IMR-90 (cell line): Measurements from ENCODE around the gene MAEA. TPM values are rescaled to one million over a fixed set of nuclear protein-coding genes. Genes with fewer than 3 reads are reported as not detected.

Experiments used
- ATAC-seq: fragments of 200-7000 bp; cut with Tn5 transposase; 2 replicates; pipeline ENCODE4 v1.9.1; 2020; ENCODE audit warnings: low read depth, mild to moderate bottlenecking, moderate library complexity
- BruUV-seq: library from RNA; stranded (reverse); fragments of 400-500 nt; replicated peaks from 2 replicates; lab custom pipeline; 2021; lab: Mats Ljungman, UMichigan
- CTCF ChIA-PET: fragments of 300-600 bp; formaldehyde crosslinking; extraction: SDS; loops from one replicate; lab custom pipeline; 2021; ENCODE audit warnings: antibody characterized with exemption; lab: Yijun Ruan, JAX
- POLR2A ChIA-PET: fragments of 300-600 bp; sonication (Branson Sonifier 250); formaldehyde crosslinking; loops from one replicate; lab custom pipeline; 2022; ENCODE audit warnings: antibody characterized with exemption; ENCODE audit not compliant: unreplicated experiment; lab: Charles Lee
- DNase-seq: peaks from one replicate; pipeline ENCODE4 v3.0.0; 2013
- H2AFZ ChIP-seq: replicated peaks from 2 replicates; pipeline ENCODE3; 2013; ENCODE audit warnings: low read length, mild to moderate bottlenecking; ENCODE audit not compliant: poor library complexity
- H2AK5ac ChIP-seq: 2 replicates; pipeline ENCODE4 v1.6.1; 2013; ENCODE audit warnings: low read depth, low read length, inconsistent platforms
- H2AK9ac ChIP-seq: replicated peaks from 2 replicates; pipeline ENCODE3; 2013; ENCODE audit warnings: mild to moderate bottlenecking, low read depth, low read length, moderate library complexity; ENCODE audit not compliant: poor library complexity
- H2BK120ac ChIP-seq: 2 replicates; pipeline ENCODE4 v1.6.1; 2013; ENCODE audit warnings: low read depth, low read length, inconsistent platforms
- H2BK15ac ChIP-seq: 3 replicates; pipeline ENCODE4 v1.6.1; 2013; ENCODE audit warnings: low read depth, low read length, inconsistent platforms
- H2BK20ac ChIP-seq: 2 replicates; pipeline ENCODE4 v1.6.1; 2013; ENCODE audit warnings: low read depth, mild to moderate bottlenecking, inconsistent platforms, low read length, moderate library complexity
- H2BK5ac ChIP-seq: 2 replicates; pipeline ENCODE4 v1.6.1; 2013; ENCODE audit warnings: mild to moderate bottlenecking, low read depth, low read length, inconsistent platforms; ENCODE audit not compliant: poor library complexity, severe bottlenecking
- H3K14ac ChIP-seq: replicated peaks from 2 replicates; pipeline ENCODE4 v1.6.1; 2013; ENCODE audit warnings: low read depth, low read length, inconsistent platforms
- H3K18ac ChIP-seq: 2 replicates; pipeline ENCODE4 v1.6.1; 2013; ENCODE audit warnings: low read depth, low read length, control low read depth
- H3K23ac ChIP-seq: 2 replicates; pipeline ENCODE4 v1.6.1; 2013; ENCODE audit warnings: low read depth, low read length, inconsistent platforms
- H3K27ac ChIP-seq: 2 replicates; pipeline ENCODE4 v1.5.1; 2013; ENCODE audit warnings: mild to moderate bottlenecking, control low read depth, low read length; ENCODE audit not compliant: insufficient read depth
- H3K27me3 ChIP-seq: 2 replicates; pipeline ENCODE4 v1.6.1; 2013; ENCODE audit warnings: low read length; ENCODE audit not compliant: control insufficient read depth, insufficient read depth
- H3K36me3 ChIP-seq: 2 replicates; pipeline ENCODE4 v1.6.1; 2013; ENCODE audit warnings: low read length, mixed read lengths; ENCODE audit not compliant: control insufficient read depth, insufficient read depth
- H3K4ac ChIP-seq: 2 replicates; pipeline ENCODE4 v1.6.1; 2013; ENCODE audit warnings: low read depth, low read length, inconsistent platforms
- H3K4me1 ChIP-seq: 2 replicates; pipeline ENCODE4 v1.6.1; 2013; ENCODE audit warnings: low read length, mixed read lengths; ENCODE audit not compliant: control insufficient read depth, insufficient read depth
- H3K4me2 ChIP-seq: 2 replicates; pipeline ENCODE4 v1.6.1; 2013; ENCODE audit warnings: low read depth, mild to moderate bottlenecking, control low read depth, low read length, moderate library complexity
- H3K4me3 ChIP-seq: 2 replicates; pipeline ENCODE4 v1.5.1; 2013; ENCODE audit warnings: low read depth, mild to moderate bottlenecking, control low read depth, low read length, moderate library complexity; ENCODE audit not compliant: insufficient read depth
- H3K56ac ChIP-seq: 2 replicates; pipeline ENCODE4 v1.6.1; 2013; ENCODE audit warnings: low read length, inconsistent platforms; ENCODE audit not compliant: insufficient read depth; ENCODE audit errors: extremely low read depth
- H3K79me1 ChIP-seq, 2 experiments: 2 replicates each; pipeline ENCODE4 v1.6.1; 2013; ENCODE audit warnings: low read length in 2 of 2, inconsistent platforms in 1 of 2, low read depth in 1 of 2
- H3K9ac ChIP-seq: 2 replicates; pipeline ENCODE4 v1.6.1; 2013; ENCODE audit warnings: low read depth, low read length, control low read depth
- H3K9me1 ChIP-seq: 2 replicates; pipeline ENCODE4 v1.6.1; 2013; ENCODE audit warnings: low read length, inconsistent platforms; ENCODE audit not compliant: insufficient read depth
- H3K9me3 ChIP-seq: 2 replicates; pipeline ENCODE4 v1.6.1; 2013; ENCODE audit warnings: low read length; ENCODE audit not compliant: control insufficient read depth, insufficient read depth
- H4K20me1 ChIP-seq: 2 replicates; pipeline ENCODE4 v1.6.1; 2013; ENCODE audit warnings: low read length, inconsistent platforms; ENCODE audit not compliant: insufficient read depth
- H4K5ac ChIP-seq: 2 replicates; pipeline ENCODE4 v1.6.1; 2013; ENCODE audit warnings: mild to moderate bottlenecking, low read depth, low read length, control low read depth
- H4K8ac ChIP-seq, 2 experiments: 2 replicates each; pipeline ENCODE4 v1.6.1; 2013; ENCODE audit warnings: low read depth in 2 of 2, low read length in 2 of 2, control low read depth in 1 of 2, inconsistent platforms in 1 of 2
- H4K91ac ChIP-seq: 2 replicates; pipeline ENCODE4 v1.6.1; 2013; ENCODE audit warnings: low read depth, low read length, inconsistent platforms; ENCODE audit not compliant: insufficient read depth
- FOS ChIP-seq: fragments of 150-350 bp; IDR thresholded peaks from 2 replicates; pipeline ENCODE4 v1.6.1; 2016; ENCODE audit warnings: low read depth, low read length
- RCOR1 ChIP-seq: IDR thresholded peaks from 2 replicates; pipeline ENCODE4 v1.6.1; 2012; ENCODE audit warnings: mild to moderate bottlenecking, low read length, improper control_type of control experiment; ENCODE audit not compliant: insufficient replicate concordance
- WGBS, 2 experiments: methylation state at CpG; one replicate each; pipeline versions ENCODE4 v1.1.5 to v1.1.7; 2013; ENCODE audit warnings: missing lambda C conversion rate in 2 of 2; ENCODE audit not compliant: insufficient read length in 1 of 2; ENCODE audit errors: extremely low coverage in 2 of 2; 5-methylcytosine and 5-hydroxymethylcytosine counted together
- dilution Hi-C: fragments of 300-500 bp; cut with HindIII; formaldehyde crosslinking; loops from one replicate; pipeline ENCODE4 v1.14.3; 2018; ENCODE audit warnings: low sequenced_read_pairs; ENCODE audit not compliant: unreplicated experiment
- in situ Hi-C: fragments of 300-500 bp; cut with MboI; formaldehyde crosslinking; loops from 3 replicates; pipeline ENCODE4 v1.14.3; 2019; ENCODE audit warnings: low sequenced_read_pairs, inconsistent platforms, mixed read lengths
- intact Hi-C: fragments of 100-400 bp; cut with micrococcal nuclease; formaldehyde crosslinking; loops from 2 replicates; pipeline ENCODE4 v1.10.0; 2022
- polyA plus RNA-seq, 3 experiments: library from polyadenylated mRNA; depleted of rRNA; stranded (reverse); fragments of >200 nt; gene quantifications; 2 replicates each; pipeline ENCODE4 v1.2.3, GENCODE V29; 2012; ENCODE audit warnings: low replicate concordance in 1 of 3
- total RNA-seq: library from RNA; depleted of rRNA; stranded (reverse); fragments of >200 nt; gene quantifications from 2 replicates; pipeline ENCODE4 v1.2.3, GENCODE V29; 2012

MAEA gene
- total and polyA plus RNA-seq, 2 of the 4 experiments (the other 2 are of a cell fraction), result 61.5 to 108 TPM

DNA sequence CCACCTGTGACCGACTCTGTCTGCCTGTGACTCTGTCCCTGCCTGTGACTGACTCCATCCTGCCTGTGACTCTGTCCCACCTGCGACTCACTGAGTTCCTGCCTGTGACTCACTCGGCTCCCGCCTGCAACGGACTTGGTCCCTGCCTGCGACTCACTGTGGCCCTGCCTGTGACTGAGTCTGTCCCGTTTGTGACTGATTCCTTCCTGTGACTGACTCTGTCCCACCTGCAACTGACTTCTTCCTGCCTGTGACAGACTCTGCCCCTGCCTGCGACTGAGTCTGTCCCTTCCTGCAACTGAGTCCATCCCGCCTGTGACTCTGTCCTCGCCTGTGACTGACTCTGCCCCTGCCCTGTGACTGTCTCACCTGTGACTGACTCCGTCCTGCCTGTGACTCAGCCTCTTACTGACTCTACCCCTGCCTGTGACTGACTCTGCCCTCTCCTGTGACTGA is 47.7 kb downstream of the MAEA start:
- no peak overlapping the region for H4K91ac ChIP-seq
- H2AK5ac ChIP-seq, result no peak overlapping the region
- no peak overlapping the region for H3K4me3 ChIP-seq
- H3K9me1 ChIP-seq, result no peaks in the 10 kb centered on the region
- POLR2A ChIA-PET, result no interaction called here
- intact Hi-C loops, result no loop called here
- H3K4ac ChIP-seq, result 0 out of 2 replicates have a peak overlapping the region, but pooled peaks have one; percentile 1
- H3K18ac ChIP-seq, result no peak overlapping the region
- peaks cover 14 to 41% of the 10 kb centered on the region in 2 experiments; a peak in 3 of 4 replicates for H3K79me1 ChIP-seq
- H2BK120ac ChIP-seq, result no peak overlapping the region
- H3K27ac ChIP-seq, result no peak overlapping the region; the same call in 1 of the 2 replicates
- H4K20me1 ChIP-seq, result peaks cover 12% of the 10 kb centered on the region
- WGBS, 2 experiments, result 51% methylated on average over 11 of the region's 11 CpGs; no CpG with 5 or more reads in 1 of the 2 experiments
- DNase-seq (peak; percentile 51), ATAC-seq (peak; percentile 40)
- H2BK5ac ChIP-seq, result peak overlapping the region; percentile 63
- no peak for TF ChIP-seq RCOR1
- TF ChIP-seq FOS, result 0 out of 2 replicates have a peak, but pooled peaks have one; percentile 2
- peaks cover 74% of the 10 kb centered on the region for H3K36me3 ChIP-seq
- no peak overlapping the region for H4K8ac ChIP-seq
- CTCF ChIA-PET, result no interaction called here
- no peak overlapping the region for H4K5ac ChIP-seq
- no TSS peak for BruUV-seq
- H2BK15ac ChIP-seq, result no peak overlapping the region
- in situ Hi-C loops, result no loop called here
- H3K4me1 ChIP-seq, result peaks cover 4% of the 10 kb centered on the region; the same call in 1 of the 2 replicates
- no peak overlapping the region for H2BK20ac ChIP-seq
- no peak overlapping the region for H3K9ac ChIP-seq
- peak overlapping the region; percentile 15 for H2AK9ac ChIP-seq
- peaks cover 18% of the 10 kb centered on the region; the same call in 1 of the 2 replicates for H3K9me3 ChIP-seq
- dilution Hi-C loops, result no loop called here
- H3K4me2 ChIP-seq, result no peak overlapping the region
- no peak overlapping the region for H3K56ac ChIP-seq
- 0 out of 2 replicates have a peak overlapping the region, but pooled peaks have one; percentile 2 for H3K23ac ChIP-seq
- no peaks in the 10 kb centered on the region for H3K27me3 ChIP-seq
- no peak overlapping the region for H2AFZ ChIP-seq
- H3K14ac ChIP-seq, result no peak overlapping the region
